Activated CD4-positive, alpha-beta T cell treated with anti-CD3 and anti-CD28 coated beads, Interleukin-2, amount 10 ng/mL, durations not matched to agents 24 days and 14 days (primary cell): Measurements from ENCODE around the gene DDOST. TPM values are rescaled to one million over a fixed set of nuclear protein-coding genes. Genes with fewer than 3 reads are reported as not detected.
"Not testable (repeated sequence)": the region's sequence is repeated elsewhere in the genome, so short reads cannot be mapped to it uniquely, and the experiment has no call there.

Experiments used
- DNase-seq: peaks from one replicate; pipeline ENCODE4 v3.0.0; 2022
- H3K27ac Mint-ChIP-seq: one replicate; pipeline ENCODE4 v1.8.0; 2022; ENCODE audit warnings: mild to moderate bottlenecking, mixed read lengths
- H3K27me3 Mint-ChIP-seq: one replicate; pipeline ENCODE4 v1.8.0; 2022; ENCODE audit warnings: mixed read lengths
- H3K36me3 Mint-ChIP-seq: one replicate; pipeline ENCODE4 v1.8.0; 2022; ENCODE audit warnings: low read depth, mild to moderate bottlenecking, mixed read lengths
- H3K4me1 Mint-ChIP-seq: one replicate; pipeline ENCODE4 v1.8.0; 2021; ENCODE audit warnings: mixed read lengths
- H3K4me3 Mint-ChIP-seq: one replicate; pipeline ENCODE4 v1.8.0; 2022; ENCODE audit warnings: mild to moderate bottlenecking, moderate library complexity, mixed read lengths
- H3K9me3 Mint-ChIP-seq: one replicate; pipeline ENCODE4 v1.8.0; 2021; ENCODE audit warnings: mixed read lengths
- intact Hi-C: fragments of 100-400 bp; cut with micrococcal nuclease; formaldehyde crosslinking; loops from one replicate; pipeline ENCODE4 v1.15.1; 2023
- total RNA-seq: library from RNA; stranded (reverse); gene quantifications from 2 replicates; pipeline ENCODE4 v1.2.3, GENCODE V29; 2022

DDOST gene
- total RNA-seq, 1 donor from 2014 or later, result 177 TPM

- no peaks in the 10 kb centered on the region for H3K9me3 Mint-ChIP-seq
- intact Hi-C loops, result no loop called here
- H3K27ac Mint-ChIP-seq, result no peak overlapping the region
- no peaks in the 10 kb centered on the region for H3K36me3 Mint-ChIP-seq
- no peak overlapping the region for H3K4me3 Mint-ChIP-seq
- peaks cover 5% of the 10 kb centered on the region for H3K4me1 Mint-ChIP-seq
- peaks cover 44% of the 10 kb centered on the region for H3K27me3 Mint-ChIP-seq
- DNase-seq, result no peak
Observed at GRCh38 chr1:20683614-20684013, 22.4 kb upstream of the DDOST start.

GRCh38 chr1:20682571-20683236 lies 21.5 kb upstream of the DDOST start:
- intact Hi-C loops, result no loop called here
- Mint-ChIP-seq H3K4me1 (peaks cover 8% of the 10 kb centered on the region), H3K9me3 (peaks cover 3% of the 10 kb centered on the region), H3K4me3 (no peak overlapping the region), H3K27ac (no peak overlapping the region), H3K27me3 (peaks cover 46% of the 10 kb centered on the region), H3K36me3 (no peaks in the 10 kb centered on the region)
- no peak for DNase-seq

GRCh38 chr1:20681999-20682398 lies 20.8 kb upstream of the DDOST start:
- peaks cover 1% of the 10 kb centered on the region for H3K36me3 Mint-ChIP-seq
- H3K9me3 Mint-ChIP-seq, result peaks cover 4% of the 10 kb centered on the region
- peaks cover 8% of the 10 kb centered on the region for H3K4me1 Mint-ChIP-seq
- no peak overlapping the region for H3K27ac Mint-ChIP-seq
- no peak overlapping the region for H3K4me3 Mint-ChIP-seq
- peaks cover 51% of the 10 kb centered on the region for H3K27me3 Mint-ChIP-seq
- no peak for DNase-seq
- intact Hi-C loops, result no loop called here

- Mint-ChIP-seq H3K4me1 (peaks cover 8% of the 10 kb centered on the region), H3K4me3 (no peak overlapping the region), H3K36me3 (peaks cover 1% of the 10 kb centered on the region), H3K27ac (no peak overlapping the region), H3K9me3 (peaks cover 4% of the 10 kb centered on the region), H3K27me3 (peaks cover 56% of the 10 kb centered on the region)
- no peak for DNase-seq
- intact Hi-C loops, result no loop called here
Observed at GRCh38 chr1:20680269-20680668, 19.1 kb upstream of the DDOST start.

- intact Hi-C loops, result no loop called here
- H3K4me3 Mint-ChIP-seq, result peak overlapping the region; percentile 66
- peaks cover 8% of the 10 kb centered on the region for H3K4me1 Mint-ChIP-seq
- peaks cover 1% of the 10 kb centered on the region for H3K36me3 Mint-ChIP-seq
- H3K27me3 Mint-ChIP-seq, result peaks cover 49% of the 10 kb centered on the region
- H3K27ac Mint-ChIP-seq, result no peak overlapping the region
- peak; percentile 78 for DNase-seq
- H3K9me3 Mint-ChIP-seq, result peaks cover 4% of the 10 kb centered on the region
Observed at GRCh38 chr1:20678599-20678998, 17.4 kb upstream of the DDOST start.

- H3K4me1 Mint-ChIP-seq, DNase-seq, H3K4me3 Mint-ChIP-seq, H3K36me3 Mint-ChIP-seq, intact Hi-C loops, H3K9me3 Mint-ChIP-seq, H3K27ac Mint-ChIP-seq: not testable (repeated sequence)
- peaks cover 29% of the 10 kb centered on the region for H3K27me3 Mint-ChIP-seq
Observed at GRCh38 chr1:20673626-20674025, 12.5 kb upstream of the DDOST start.

GRCh38 chr1:20672265-20672632 lies 11.1 kb upstream of the DDOST start:
- Mint-ChIP-seq H3K9me3 (no peaks in the 10 kb centered on the region), H3K27ac (no peak overlapping the region), H3K36me3 (no peaks in the 10 kb centered on the region), H3K4me3 (no peak overlapping the region), H3K4me1 (no peaks in the 10 kb centered on the region), H3K27me3 (peaks cover 21% of the 10 kb centered on the region)
- DNase-seq, result no peak
- intact Hi-C loops, result no loop called here

GRCh38 chr1:20670936-20671335 lies 9.8 kb upstream of the DDOST start:
- H3K9me3 Mint-ChIP-seq, result no peaks in the 10 kb centered on the region
- H3K4me1 Mint-ChIP-seq, result peaks cover 4% of the 10 kb centered on the region
- intact Hi-C loops, result no loop called here
- no peak for DNase-seq
- peaks cover 14% of the 10 kb centered on the region for H3K27me3 Mint-ChIP-seq
- H3K27ac Mint-ChIP-seq, result no peak overlapping the region
- H3K36me3 Mint-ChIP-seq, result no peaks in the 10 kb centered on the region
- no peak overlapping the region for H3K4me3 Mint-ChIP-seq

- Mint-ChIP-seq H3K9me3 (no peaks in the 10 kb centered on the region), H3K27ac (no peak overlapping the region), H3K36me3 (no peaks in the 10 kb centered on the region), H3K4me1 (peaks cover 4% of the 10 kb centered on the region), H3K4me3 (no peak overlapping the region), H3K27me3 (peaks cover 7% of the 10 kb centered on the region)
- intact Hi-C loops, result no loop called here
- no peak for DNase-seq
Observed at GRCh38 chr1:20668581-20668980, 7.4 kb upstream of the DDOST start.

- Mint-ChIP-seq H3K4me3 (no peak overlapping the region), H3K27ac (no peak overlapping the region), H3K36me3 (no peaks in the 10 kb centered on the region), H3K9me3 (no peaks in the 10 kb centered on the region), H3K4me1 (peaks cover 12% of the 10 kb centered on the region), H3K27me3 (no peaks in the 10 kb centered on the region)
- intact Hi-C loops, result no loop called here
- DNase-seq, result peak; percentile 68
Observed at GRCh38 chr1:20666804-20667203, 5.6 kb upstream of the DDOST start.

GRCh38 chr1:20666146-20666545 lies 5.0 kb upstream of the DDOST start:
- DNase-seq, result no peak
- no peaks in the 10 kb centered on the region for H3K9me3 Mint-ChIP-seq
- peaks cover under 1% of the 10 kb centered on the region for H3K36me3 Mint-ChIP-seq
- H3K4me1 Mint-ChIP-seq, result peaks cover 15% of the 10 kb centered on the region
- H3K27me3 Mint-ChIP-seq, result no peaks in the 10 kb centered on the region
- H3K27ac Mint-ChIP-seq, result no peak overlapping the region
- intact Hi-C loops, result no loop called here
- no peak overlapping the region for H3K4me3 Mint-ChIP-seq

- H3K9me3 Mint-ChIP-seq, result no peaks in the 10 kb centered on the region
- H3K4me3 Mint-ChIP-seq, result no peak overlapping the region
- H3K36me3 Mint-ChIP-seq, result peaks cover 2% of the 10 kb centered on the region
- no peaks in the 10 kb centered on the region for H3K27me3 Mint-ChIP-seq
- peaks cover 15% of the 10 kb centered on the region for H3K4me1 Mint-ChIP-seq
- intact Hi-C loops, result no loop called here
- H3K27ac Mint-ChIP-seq, result no peak overlapping the region
- no peak for DNase-seq
Observed at GRCh38 chr1:20665726-20666125, 4.6 kb upstream of the DDOST start.

- peaks cover 30% of the 10 kb centered on the region for H3K4me1 Mint-ChIP-seq
- no peak for DNase-seq
- H3K9me3 Mint-ChIP-seq, result no peaks in the 10 kb centered on the region
- intact Hi-C loops, result no loop called here
- no peak overlapping the region for H3K27ac Mint-ChIP-seq
- peaks cover 15% of the 10 kb centered on the region for H3K36me3 Mint-ChIP-seq
- H3K4me3 Mint-ChIP-seq, result no peak overlapping the region
- H3K27me3 Mint-ChIP-seq, result no peaks in the 10 kb centered on the region
Observed at GRCh38 chr1:20663969-20664715, 3.0 kb upstream of the DDOST start.

GRCh38 chr1:20663365-20663764 lies 2.2 kb upstream of the DDOST start:
- no peak overlapping the region for H3K27ac Mint-ChIP-seq
- no peaks in the 10 kb centered on the region for H3K27me3 Mint-ChIP-seq
- no peak overlapping the region for H3K4me3 Mint-ChIP-seq
- H3K4me1 Mint-ChIP-seq, result peaks cover 36% of the 10 kb centered on the region
- no peaks in the 10 kb centered on the region for H3K9me3 Mint-ChIP-seq
- peaks cover 18% of the 10 kb centered on the region for H3K36me3 Mint-ChIP-seq
- intact Hi-C loops, result no loop called here
- no peak for DNase-seq

GRCh38 chr1:20662110-20662475 lies 924 bp upstream of the DDOST start:
- intact Hi-C loops, result no loop called here

More at GRCh38 chr1:20662110-20662475, 924 bp upstream of the DDOST start:
- Mint-ChIP-seq H3K9me3 (no peaks in the 10 kb centered on the region), H3K36me3 (peaks cover 25% of the 10 kb centered on the region), H3K27me3 (no peaks in the 10 kb centered on the region), H3K4me1 (peaks cover 39% of the 10 kb centered on the region), H3K27ac (peak overlapping the region; percentile 98), H3K4me3 (peak overlapping the region; percentile 99)
- peak; percentile 61 for DNase-seq
